ENCODE results near the gene SND1. TPM values are rescaled to one million over a fixed set of nuclear protein-coding genes. Genes with fewer than 3 reads are reported as not detected.

SND1 gene
- 100 to 1,000 TPM; 132 to 253 (median 163) TPM for total RNA-seq
- 10 to 100 TPM; 68.6 to 99.9 TPM for polyA plus RNA-seq
- 124 reads per million, percentile 88 among the genes with 10 or more reads in this experiment for total RNA-seq

DNA sequence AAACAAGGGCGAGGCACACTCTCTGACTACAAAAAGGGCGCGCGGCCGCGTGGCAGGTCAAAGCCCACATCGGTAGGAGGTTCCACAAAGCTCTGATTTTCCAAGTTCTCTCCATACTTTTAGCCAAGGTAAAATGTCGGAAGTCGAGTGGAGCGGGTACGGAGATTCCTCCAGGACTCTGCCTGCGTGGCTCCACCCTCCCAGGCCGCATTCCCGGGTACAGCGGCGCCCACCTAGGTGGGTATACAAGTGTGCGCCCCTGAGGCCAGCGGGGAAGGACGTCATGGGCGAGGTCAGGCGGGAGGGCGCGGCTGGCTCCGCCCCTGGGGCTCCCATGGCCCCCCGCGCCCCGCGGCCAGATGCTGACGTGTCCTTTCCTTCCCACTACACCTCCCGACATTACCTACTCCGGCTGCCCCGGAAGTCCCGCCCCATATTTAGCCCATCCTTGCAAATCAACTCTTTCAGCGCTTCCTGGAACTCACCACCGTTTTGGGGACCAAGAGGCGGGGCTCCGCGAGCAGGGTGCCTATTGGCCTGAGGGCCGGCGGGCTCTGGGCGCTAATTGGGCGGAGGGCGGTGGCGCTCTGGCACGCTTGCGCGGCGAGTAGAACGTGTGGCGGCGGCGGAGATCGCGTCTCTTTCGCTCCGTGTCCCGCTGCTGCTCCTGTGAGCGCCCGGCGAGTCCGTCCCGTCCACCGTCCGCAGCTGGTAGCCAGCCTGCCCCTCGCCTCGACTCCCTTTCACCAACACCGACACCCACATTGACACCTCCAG lies at the start of gene SND1:
Gene SND1, plus strand, starts transcription at position 639 of the 777 bp plus-strand sequence. CDS start 180 bp downstream, outside the sequence.
- peak within 1 kb of the TSS; percentile 96 for H3K4me3 ChIP-seq (ENCODE audit: low read length)
- Mint-ChIP-seq H3K4me3 (peak within 1 kb of the TSS in 6 of 10 donors; percentile 98 to 99 (median 98)), H3K27ac (peak within 1 kb of the TSS in 5 of 9 donors; percentile 94 to 99 (median 98)), H3K27me3 (peaks cover 0 to 4% (median 0%) of the 10 kb centered on the region in 5 donors), H3K4me1 (peaks cover 5 to 55% (median 43%) of the 10 kb centered on the region in 7 donors), H3K36me3 (peaks cover 0 to 16% (median 7%) of the 10 kb centered on the region in 5 donors), H3K9me3 (no peaks in the 10 kb centered on the region)
- H3K9me3 ChIP-seq (ENCODE audit: control insufficient read depth in 2 of 3, low read length in 3 of 3) = no peaks in the 10 kb centered on the region
- intact Hi-C loops (cut with micrococcal nuclease) = loop anchor here (1.0 to 10.0 kb wide), 17 partner anchors 63 to 1961 kb away; partner anchors contain the start of genes ARF5 (in 2 of the 2), ATP6V1F (in 2 of the 2), RBM28 (in 2 of the 2) and AHCYL2 (in 1 of the 2)
- peak within 1 kb of the TSS; percentile 86 for H3K27ac ChIP-seq (ENCODE audit: low read depth, low read length)
- POLR2A ChIA-PET = interaction anchor here (0.5 to 4.1 kb wide), 4 partner anchors 15 to 259 kb away, joined by 3 to 40 read pairs (median 4); partner anchors contain the start of genes ARF5, GCC1 and ZNF800
- peaks cover 22 to 26% of the 10 kb centered on the region in 2 donors for H3K4me1 ChIP-seq (ENCODE audit: control insufficient read depth in 2 of 2, insufficient read depth in 2 of 2, low read length in 2 of 2)
- peak; percentile 96 for ATAC-seq
- H3K36me3 ChIP-seq (ENCODE audit: control insufficient read depth in 2 of 3, insufficient read depth in 3 of 3, low read length in 3 of 3) = peaks cover 0 to 4% (median 0%) of the 10 kb centered on the region in 3 experiments
- peak; percentile 92 to 100 (median 98) for DNase-seq
- CTCF ChIA-PET = no interaction called here
- H3K27me3 ChIP-seq (ENCODE audit: control insufficient read depth in 2 of 2, insufficient read depth in 2 of 2, low read length in 2 of 2) = no peaks in the 10 kb centered on the region

DNA sequence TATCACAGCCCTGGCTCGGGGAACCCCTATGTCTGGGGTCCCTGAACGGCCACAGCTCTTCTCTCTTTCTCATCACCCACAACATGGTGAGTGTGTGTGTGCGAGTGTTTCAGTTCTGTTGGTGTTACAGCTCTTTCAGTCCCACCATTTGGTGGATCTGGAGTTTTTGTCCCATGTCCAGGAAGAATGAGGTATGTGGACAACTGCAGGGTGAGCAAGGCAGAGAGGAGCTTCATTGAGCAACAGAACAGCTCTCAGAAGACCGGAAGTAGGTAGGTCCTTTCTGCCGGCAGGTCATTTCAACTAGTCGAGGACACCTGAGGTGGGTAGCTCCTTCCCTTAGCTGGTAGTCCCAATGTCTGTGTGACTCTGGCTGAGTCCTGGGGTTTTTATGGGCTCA lies 43.5 kb upstream of the SND1 start:
- Mint-ChIP-seq H3K27ac (no peak overlapping the region), H3K4me1 (no peaks in the 10 kb centered on the region), H3K36me3 (no peaks in the 10 kb centered on the region), H3K9me3 (peaks cover 0 to 3% (median 0%) of the 10 kb centered on the region in 11 donors), H3K27me3 (peaks cover 4 to 15% (median 8%) of the 10 kb centered on the region in 5 donors), H3K4me3 (no peak overlapping the region)
- no peak for ATAC-seq
- ChIA-PET POLR2A (no interaction called here), CTCF (no interaction called here)
- no peak for DNase-seq
- Histone ChIP-seq H3K27ac (ENCODE audit: low read depth, low read length) (no peak overlapping the region), H3K27me3 (ENCODE audit: control insufficient read depth in 2 of 2, insufficient read depth in 2 of 2, low read length in 2 of 2) (no peaks in the 10 kb centered on the region), H3K9me3 (ENCODE audit: control insufficient read depth in 2 of 3, low read length in 3 of 3) (no peaks in the 10 kb centered on the region), H3K4me1 (ENCODE audit: control insufficient read depth in 2 of 2, insufficient read depth in 2 of 2, low read length in 2 of 2) (no peaks in the 10 kb centered on the region), H3K4me3 (ENCODE audit: low read length) (no peak overlapping the region), H3K36me3 (ENCODE audit: control insufficient read depth in 2 of 3, insufficient read depth in 3 of 3, low read length in 3 of 3) (no peaks in the 10 kb centered on the region)
- intact Hi-C loops (cut with micrococcal nuclease) = no loop called here

DNA sequence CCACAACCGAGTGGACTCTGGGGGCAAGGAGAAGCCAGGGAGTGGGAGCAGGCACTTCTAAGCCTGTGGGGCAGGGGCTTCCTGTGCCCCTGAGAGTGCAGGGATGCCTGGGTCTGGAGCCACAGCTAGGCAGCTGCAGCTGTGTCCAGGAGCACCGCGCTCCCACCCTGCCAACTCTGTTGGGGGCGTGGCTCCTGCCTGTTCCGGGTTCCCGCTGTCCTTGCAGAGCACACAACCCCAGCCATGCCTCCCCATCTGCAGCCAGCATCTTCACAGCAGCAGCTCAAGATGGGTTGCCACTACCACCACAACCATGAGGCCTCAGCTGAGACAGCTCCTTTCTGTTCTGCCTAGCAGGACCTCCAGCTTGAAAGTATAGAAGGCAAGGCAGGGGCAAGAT lies 42.7 kb upstream of the SND1 start:
- no peak for ATAC-seq
- ChIA-PET CTCF (no interaction called here), POLR2A (no interaction called here)
- H3K4me1 Mint-ChIP-seq = no peaks in the 10 kb centered on the region
- H3K4me3 Mint-ChIP-seq = no peak overlapping the region
- Histone ChIP-seq H3K9me3 (ENCODE audit: control insufficient read depth in 2 of 3, low read length in 3 of 3) (no peaks in the 10 kb centered on the region), H3K4me3 (ENCODE audit: low read length) (no peak overlapping the region), H3K27me3 (ENCODE audit: control insufficient read depth in 2 of 2, insufficient read depth in 2 of 2, low read length in 2 of 2) (no peaks in the 10 kb centered on the region), H3K36me3 (ENCODE audit: control insufficient read depth in 2 of 3, insufficient read depth in 3 of 3, low read length in 3 of 3) (no peaks in the 10 kb centered on the region), H3K27ac (ENCODE audit: low read depth, low read length) (no peak overlapping the region), H3K4me1 (ENCODE audit: control insufficient read depth in 2 of 2, insufficient read depth in 2 of 2, low read length in 2 of 2) (no peaks in the 10 kb centered on the region)
- intact Hi-C loops (cut with micrococcal nuclease) = no loop called here
- DNase-seq = no peak
- H3K36me3 Mint-ChIP-seq = no peaks in the 10 kb centered on the region
- H3K9me3 Mint-ChIP-seq = peaks cover 0 to 3% (median 0%) of the 10 kb centered on the region in 11 donors
- peaks cover 4 to 20% (median 14%) of the 10 kb centered on the region in 5 donors for H3K27me3 Mint-ChIP-seq
- H3K27ac Mint-ChIP-seq = no peak overlapping the region

DNA sequence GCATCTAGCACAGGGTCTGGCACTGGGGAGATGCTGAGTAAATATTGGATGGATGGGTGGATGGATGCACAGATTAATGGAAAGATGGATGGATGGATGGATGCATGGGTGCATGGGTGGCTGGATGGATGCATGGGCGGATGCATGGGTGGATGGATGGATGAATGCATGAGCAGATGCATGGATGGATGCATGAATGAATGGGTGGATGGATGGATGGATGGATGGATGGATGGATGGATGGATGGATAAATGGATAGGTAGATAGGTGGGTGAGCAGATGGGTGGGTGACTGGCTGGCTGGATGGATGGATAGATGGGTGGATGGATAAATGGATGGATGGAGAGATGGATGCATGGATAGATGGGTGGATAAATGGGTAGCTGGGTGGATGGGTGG lies 39.7 kb upstream of the SND1 start:
- DNase-seq (no peak), ATAC-seq (no peak)
- Histone ChIP-seq H3K4me1 (ENCODE audit: control insufficient read depth in 2 of 2, insufficient read depth in 2 of 2, low read length in 2 of 2) (no peaks in the 10 kb centered on the region), H3K4me3 (ENCODE audit: low read length) (no peak overlapping the region), H3K27ac (ENCODE audit: low read depth, low read length) (no peak overlapping the region), H3K27me3 (ENCODE audit: control insufficient read depth in 2 of 2, insufficient read depth in 2 of 2, low read length in 2 of 2) (no peaks in the 10 kb centered on the region), H3K36me3 (ENCODE audit: control insufficient read depth in 2 of 3, insufficient read depth in 3 of 3, low read length in 3 of 3) (no peaks in the 10 kb centered on the region), H3K9me3 (ENCODE audit: control insufficient read depth in 2 of 3, low read length in 3 of 3) (no peaks in the 10 kb centered on the region)
- Mint-ChIP-seq H3K9me3 (peaks cover 0 to 3% (median 0%) of the 10 kb centered on the region in 11 donors), H3K4me1 (no peaks in the 10 kb centered on the region), H3K27me3 (peaks cover 16 to 30% (median 20%) of the 10 kb centered on the region in 5 donors), H3K27ac (no peak overlapping the region), H3K36me3 (no peaks in the 10 kb centered on the region), H3K4me3 (no peak overlapping the region)
- ChIA-PET POLR2A (no interaction called here), CTCF (no interaction called here)
- intact Hi-C loops (cut with micrococcal nuclease) = no loop called here

DNA sequence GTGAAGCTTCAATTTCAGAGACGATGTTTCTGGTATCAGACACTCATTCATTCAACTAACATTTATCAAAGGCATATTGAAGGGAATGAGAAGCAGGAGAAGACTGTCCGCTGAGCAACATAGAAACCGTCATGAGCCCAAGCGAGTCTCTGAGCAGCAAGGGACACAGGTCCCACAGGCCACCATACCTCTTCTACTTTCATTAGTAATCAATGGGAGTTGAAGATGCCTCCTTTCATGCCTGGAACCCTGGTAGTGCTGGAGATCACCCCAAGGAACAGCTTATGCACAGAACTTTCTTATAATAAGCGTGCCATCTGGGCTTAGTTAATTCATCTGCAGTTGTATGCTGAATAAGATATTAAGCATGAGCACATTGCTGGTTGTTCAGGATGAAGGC lies 35.3 kb upstream of the SND1 start:
- no peak overlapping the region for H3K4me3 ChIP-seq (ENCODE audit: low read length)
- intact Hi-C loops (cut with micrococcal nuclease) = no loop called here
- peaks cover 0 to 3% (median 0%) of the 10 kb centered on the region in 11 donors for H3K9me3 Mint-ChIP-seq
- peaks cover 0 to 11% (median 7%) of the 10 kb centered on the region in 7 donors for H3K4me1 Mint-ChIP-seq
- H3K27ac Mint-ChIP-seq = no peak overlapping the region
- no peak overlapping the region for H3K4me3 Mint-ChIP-seq
- no peaks in the 10 kb centered on the region for H3K4me1 ChIP-seq (ENCODE audit: control insufficient read depth in 2 of 2, insufficient read depth in 2 of 2, low read length in 2 of 2)
- DNase-seq = no peak
- no peak overlapping the region for H3K27ac ChIP-seq (ENCODE audit: low read depth, low read length)
- no peaks in the 10 kb centered on the region for H3K36me3 ChIP-seq (ENCODE audit: control insufficient read depth in 2 of 3, insufficient read depth in 3 of 3, low read length in 3 of 3)
- no peaks in the 10 kb centered on the region for H3K9me3 ChIP-seq (ENCODE audit: control insufficient read depth in 2 of 3, low read length in 3 of 3)
- H3K27me3 Mint-ChIP-seq = peaks cover 48 to 62% (median 57%) of the 10 kb centered on the region in 5 donors
- H3K36me3 Mint-ChIP-seq = no peaks in the 10 kb centered on the region
- POLR2A ChIA-PET = no interaction called here
- H3K27me3 ChIP-seq (ENCODE audit: control insufficient read depth in 2 of 2, insufficient read depth in 2 of 2, low read length in 2 of 2) = no peaks in the 10 kb centered on the region
- ATAC-seq = no peak
- CTCF ChIA-PET = no interaction called here

DNA sequence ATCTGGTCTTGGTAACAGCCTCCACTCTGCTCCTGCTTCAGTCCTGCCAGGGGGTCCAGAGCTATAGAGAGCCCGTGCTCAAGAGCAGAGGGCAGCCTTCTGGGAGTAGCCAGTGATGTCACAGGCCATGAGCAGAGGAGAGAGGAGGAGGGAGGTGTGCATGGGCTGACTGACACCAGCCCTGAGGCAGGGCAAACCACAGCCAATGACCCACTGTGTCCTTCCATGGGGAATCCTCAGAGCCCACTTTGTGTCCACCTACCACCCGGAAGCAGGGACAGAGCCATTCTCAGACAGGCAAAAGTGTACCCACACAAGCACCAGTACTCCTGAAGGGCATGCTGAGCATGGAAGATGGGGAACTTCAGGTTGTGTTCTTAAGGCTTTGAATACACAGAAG lies 34.0 kb upstream of the SND1 start, which contains the start of gene PAX4:
Gene PAX4, minus strand, starts transcription at position 101 of the 400 bp plus-strand sequence. CDS start 2,214 bp downstream, outside the sequence.
- Histone ChIP-seq H3K36me3 (ENCODE audit: control insufficient read depth in 2 of 3, insufficient read depth in 3 of 3, low read length in 3 of 3) (no peaks in the 10 kb centered on the region), H3K4me1 (ENCODE audit: control insufficient read depth in 2 of 2, insufficient read depth in 2 of 2, low read length in 2 of 2) (no peaks in the 10 kb centered on the region), H3K27me3 (ENCODE audit: control insufficient read depth in 2 of 2, insufficient read depth in 2 of 2, low read length in 2 of 2) (no peaks in the 10 kb centered on the region), H3K27ac (ENCODE audit: low read depth, low read length) (no peak within 1 kb of the TSS), H3K4me3 (ENCODE audit: low read length) (no peak within 1 kb of the TSS), H3K9me3 (ENCODE audit: control insufficient read depth in 2 of 3, low read length in 3 of 3) (no peaks in the 10 kb centered on the region)
- Mint-ChIP-seq H3K4me1 (peaks cover 0 to 11% (median 7%) of the 10 kb centered on the region in 7 donors), H3K9me3 (peaks cover 0 to 2% (median 0%) of the 10 kb centered on the region in 11 donors), H3K4me3 (no peak within 1 kb of the TSS), H3K36me3 (no peaks in the 10 kb centered on the region), H3K27ac (no peak within 1 kb of the TSS), H3K27me3 (peaks cover 52 to 66% (median 59%) of the 10 kb centered on the region in 5 donors)
- no peak for DNase-seq
- ATAC-seq = no peak
- ChIA-PET CTCF (no interaction called here), POLR2A (no interaction called here)
- intact Hi-C loops (cut with micrococcal nuclease) = no loop called here
